ENCODE data around the gene LPCAT3. TPM values are rescaled to one million over a fixed set of nuclear protein-coding genes. Genes with fewer than 3 reads are reported as not detected.
"Not testable (repeated sequence)": the region's sequence is repeated elsewhere in the genome, so short reads cannot be mapped to it uniquely, and the experiment has no call there.

The LPCAT3 gene
- total RNA-seq, 1 experiment from 2014 or later: 54.3 TPM

DNA sequence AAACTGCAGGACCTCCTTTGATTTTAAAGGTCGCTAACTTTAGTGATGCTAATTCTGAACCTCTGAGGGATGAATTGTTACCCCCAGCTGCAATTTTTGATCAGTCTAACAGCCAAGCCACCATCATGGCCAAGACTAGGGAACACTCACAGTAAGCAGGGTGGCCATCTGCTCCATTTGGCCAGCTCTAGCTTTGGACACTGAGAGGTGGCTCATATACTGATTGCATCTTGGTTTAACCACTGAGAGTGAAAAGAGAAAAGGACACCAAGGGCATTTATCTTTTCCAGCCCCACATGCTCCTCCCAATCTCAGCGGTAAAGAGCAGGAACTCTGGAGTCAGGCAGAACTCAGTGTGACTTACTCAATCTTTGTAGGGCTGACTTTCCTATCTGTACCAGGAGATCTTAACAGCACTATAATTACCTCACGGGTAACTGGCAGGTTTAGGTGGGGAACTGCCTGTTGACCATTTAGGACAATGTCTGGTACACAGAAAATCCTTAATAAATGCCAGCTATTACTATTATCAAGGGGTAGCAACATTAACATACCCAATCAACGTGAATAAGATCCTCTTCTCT is 6.2 kb downstream of the LPCAT3 start:
- no peaks in the 10 kb centered on the region for H3K9me3 ChIP-seq (ENCODE audit: control insufficient read depth, insufficient read depth, low read depth, low read length)
- ATAC-seq: no peak
- peaks cover 17% of the 10 kb centered on the region for H3K4me1 ChIP-seq (ENCODE audit: control insufficient read depth, insufficient read depth, low read length)
- peaks cover 3% of the 10 kb centered on the region for H3K36me3 ChIP-seq (ENCODE audit: control insufficient read depth, insufficient read depth, low read length)
- H3K4me3 ChIP-seq (ENCODE audit: low read depth in 2 of 2, low read length in 2 of 2): no peak overlapping the region
- POLR2A ChIA-PET: no interaction called here
- BruUV-seq (replicated peaks): no TSS peak
- in situ Hi-C loops (cut with HindIII; ENCODE audit: low pct_unique_long_range_greater_than_20kb, low sequenced_read_pairs): no loop called here
- TF ChIP-seq, protein P1, sequence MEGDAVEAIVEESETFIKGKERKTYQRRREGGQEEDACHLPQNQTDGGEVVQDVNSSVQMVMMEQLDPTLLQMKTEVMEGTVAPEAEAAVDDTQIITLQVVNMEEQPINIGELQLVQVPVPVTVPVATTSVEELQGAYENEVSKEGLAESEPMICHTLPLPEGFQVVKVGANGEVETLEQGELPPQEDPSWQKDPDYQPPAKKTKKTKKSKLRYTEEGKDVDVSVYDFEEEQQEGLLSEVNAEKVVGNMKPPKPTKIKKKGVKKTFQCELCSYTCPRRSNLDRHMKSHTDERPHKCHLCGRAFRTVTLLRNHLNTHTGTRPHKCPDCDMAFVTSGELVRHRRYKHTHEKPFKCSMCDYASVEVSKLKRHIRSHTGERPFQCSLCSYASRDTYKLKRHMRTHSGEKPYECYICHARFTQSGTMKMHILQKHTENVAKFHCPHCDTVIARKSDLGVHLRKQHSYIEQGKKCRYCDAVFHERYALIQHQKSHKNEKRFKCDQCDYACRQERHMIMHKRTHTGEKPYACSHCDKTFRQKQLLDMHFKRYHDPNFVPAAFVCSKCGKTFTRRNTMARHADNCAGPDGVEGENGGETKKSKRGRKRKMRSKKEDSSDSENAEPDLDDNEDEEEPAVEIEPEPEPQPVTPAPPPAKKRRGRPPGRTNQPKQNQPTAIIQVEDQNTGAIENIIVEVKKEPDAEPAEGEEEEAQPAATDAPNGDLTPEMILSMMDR (IDR thresholded peaks at IDR 0.05): no peak
- TF ChIP-seq, protein P2, sequence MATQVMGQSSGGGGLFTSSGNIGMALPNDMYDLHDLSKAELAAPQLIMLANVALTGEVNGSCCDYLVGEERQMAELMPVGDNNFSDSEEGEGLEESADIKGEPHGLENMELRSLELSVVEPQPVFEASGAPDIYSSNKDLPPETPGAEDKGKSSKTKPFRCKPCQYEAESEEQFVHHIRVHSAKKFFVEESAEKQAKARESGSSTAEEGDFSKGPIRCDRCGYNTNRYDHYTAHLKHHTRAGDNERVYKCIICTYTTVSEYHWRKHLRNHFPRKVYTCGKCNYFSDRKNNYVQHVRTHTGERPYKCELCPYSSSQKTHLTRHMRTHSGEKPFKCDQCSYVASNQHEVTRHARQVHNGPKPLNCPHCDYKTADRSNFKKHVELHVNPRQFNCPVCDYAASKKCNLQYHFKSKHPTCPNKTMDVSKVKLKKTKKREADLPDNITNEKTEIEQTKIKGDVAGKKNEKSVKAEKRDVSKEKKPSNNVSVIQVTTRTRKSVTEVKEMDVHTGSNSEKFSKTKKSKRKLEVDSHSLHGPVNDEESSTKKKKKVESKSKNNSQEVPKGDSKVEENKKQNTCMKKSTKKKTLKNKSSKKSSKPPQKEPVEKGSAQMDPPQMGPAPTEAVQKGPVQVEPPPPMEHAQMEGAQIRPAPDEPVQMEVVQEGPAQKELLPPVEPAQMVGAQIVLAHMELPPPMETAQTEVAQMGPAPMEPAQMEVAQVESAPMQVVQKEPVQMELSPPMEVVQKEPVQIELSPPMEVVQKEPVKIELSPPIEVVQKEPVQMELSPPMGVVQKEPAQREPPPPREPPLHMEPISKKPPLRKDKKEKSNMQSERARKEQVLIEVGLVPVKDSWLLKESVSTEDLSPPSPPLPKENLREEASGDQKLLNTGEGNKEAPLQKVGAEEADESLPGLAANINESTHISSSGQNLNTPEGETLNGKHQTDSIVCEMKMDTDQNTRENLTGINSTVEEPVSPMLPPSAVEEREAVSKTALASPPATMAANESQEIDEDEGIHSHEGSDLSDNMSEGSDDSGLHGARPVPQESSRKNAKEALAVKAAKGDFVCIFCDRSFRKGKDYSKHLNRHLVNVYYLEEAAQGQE (IDR thresholded peaks at IDR 0.05; ENCODE audit: insufficient read depth in 1 of 2, low read depth in 2 of 2, low read length in 1 of 2): no peak
- TF ChIP-seq POLR2AphosphoS5 (IDR thresholded peaks at IDR 0.05; ENCODE audit: low read depth, low read length) (no peak), SIN3A (IDR thresholded peaks at IDR 0.05; ENCODE audit: borderline replicate concordance, insufficient read depth, low read depth, low read length) (no peak), TCF7L2 (IDR thresholded peaks at IDR 0.05; ENCODE audit: low read depth, low read length) (no peak)
- intact Hi-C loops (cut with micrococcal nuclease; ENCODE audit: unreplicated experiment): no loop called here
- CTCF ChIA-PET: no interaction called here
- DNase-seq (ENCODE audit: low read depth, low spot score): no peak
- no peak overlapping the region for H3K27ac ChIP-seq (ENCODE audit: low read length)
- no peaks in the 10 kb centered on the region for H3K27me3 ChIP-seq (ENCODE audit: control insufficient read depth, insufficient read depth, low read length)

DNA sequence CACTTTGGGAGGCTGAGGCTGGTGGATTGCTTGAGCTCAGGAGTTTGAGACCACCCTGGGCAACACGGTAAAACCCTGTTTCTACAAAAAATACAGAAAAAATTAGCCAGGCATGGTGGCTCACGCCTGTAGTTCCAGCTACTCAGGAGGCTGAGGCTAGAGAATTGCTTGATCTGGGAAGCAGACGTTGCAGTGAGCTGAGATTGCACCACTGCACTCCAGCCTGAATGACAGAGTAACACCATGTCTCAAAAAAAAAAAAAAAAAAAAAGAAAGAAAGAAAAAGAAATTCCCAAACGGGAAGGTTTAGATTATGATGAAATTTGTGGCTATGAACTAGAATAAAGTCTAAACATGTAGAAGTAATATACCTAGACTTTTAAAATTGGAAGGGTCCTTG is 6.9 kb downstream of the LPCAT3 start:
- H3K4me3 ChIP-seq (ENCODE audit: low read depth in 2 of 2, low read length in 2 of 2); H3K9me3 ChIP-seq (ENCODE audit: control insufficient read depth, insufficient read depth, low read depth, low read length); DNase-seq (ENCODE audit: low read depth, low spot score); POLR2A ChIA-PET; H3K27me3 ChIP-seq (ENCODE audit: control insufficient read depth, insufficient read depth, low read length); in situ Hi-C loops (cut with HindIII; ENCODE audit: low pct_unique_long_range_greater_than_20kb, low sequenced_read_pairs); H3K27ac ChIP-seq (ENCODE audit: low read length); intact Hi-C loops (cut with micrococcal nuclease; ENCODE audit: unreplicated experiment); BruUV-seq (replicated peaks); CTCF ChIA-PET; H3K36me3 ChIP-seq (ENCODE audit: control insufficient read depth, insufficient read depth, low read length); ATAC-seq: not testable (repeated sequence)
- H3K4me1 ChIP-seq (ENCODE audit: control insufficient read depth, insufficient read depth, low read length): peaks cover 10% of the 10 kb centered on the region

DNA sequence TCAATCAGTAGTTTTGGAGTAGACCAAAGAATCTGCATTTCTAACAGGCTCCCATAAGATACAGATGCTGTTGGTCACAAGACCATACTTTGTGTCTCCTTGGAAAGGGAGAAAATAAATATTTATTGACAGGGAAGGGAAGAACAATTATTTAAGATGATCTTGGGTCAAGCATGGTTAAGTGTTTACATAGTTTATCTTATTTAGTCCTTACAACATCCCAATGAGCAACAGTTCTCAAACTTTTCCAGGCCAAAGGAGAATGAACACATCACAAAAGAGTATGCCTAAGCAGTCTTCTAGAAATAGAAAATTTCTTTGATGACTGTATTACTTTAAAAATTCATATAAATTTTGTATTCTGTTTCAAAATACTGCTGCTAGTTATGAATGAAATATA is 8.8 kb downstream of the LPCAT3 start:
- Histone ChIP-seq H3K27ac (ENCODE audit: low read length) (no peak overlapping the region), H3K4me1 (ENCODE audit: control insufficient read depth, insufficient read depth, low read length) (no peaks in the 10 kb centered on the region), H3K27me3 (ENCODE audit: control insufficient read depth, insufficient read depth, low read length) (no peaks in the 10 kb centered on the region), H3K4me3 (ENCODE audit: low read depth in 2 of 2, low read length in 2 of 2) (no peak overlapping the region), H3K9me3 (ENCODE audit: control insufficient read depth, insufficient read depth, low read depth, low read length) (no peaks in the 10 kb centered on the region), H3K36me3 (ENCODE audit: control insufficient read depth, insufficient read depth, low read length) (peaks cover 3% of the 10 kb centered on the region)
- ChIA-PET CTCF (no interaction called here), POLR2A (no interaction called here)
- no TSS peak for BruUV-seq (replicated peaks)
- in situ Hi-C loops (cut with HindIII; ENCODE audit: low pct_unique_long_range_greater_than_20kb, low sequenced_read_pairs): no loop called here
- intact Hi-C loops (cut with micrococcal nuclease; ENCODE audit: unreplicated experiment): no loop called here
- TF ChIP-seq POLR2AphosphoS5 (IDR thresholded peaks at IDR 0.05; ENCODE audit: low read depth, low read length) (no peak), SIN3A (IDR thresholded peaks at IDR 0.05; ENCODE audit: borderline replicate concordance, insufficient read depth, low read depth, low read length) (no peak), TCF7L2 (IDR thresholded peaks at IDR 0.05; ENCODE audit: low read depth, low read length) (no peak)
- TF ChIP-seq, protein P2 (IDR thresholded peaks at IDR 0.05; ENCODE audit: insufficient read depth in 1 of 2, low read depth in 2 of 2, low read length in 1 of 2): no peak
- TF ChIP-seq, protein P1 (IDR thresholded peaks at IDR 0.05): no peak
- DNase-seq (ENCODE audit: low read depth, low spot score) (no peak), ATAC-seq (no peak)

Data from Panc1 (cell line).